GM12801 (cell line): ENCODE results near the gene WDR59.

Experiments
- TF ChIP-seq, protein P1 (sequence below): IDR thresholded peaks from one replicate; pipeline ENCODE4 v1.5.1; 2011; ENCODE audit warnings: control low read depth; ENCODE audit not compliant: insufficient read length; ENCODE audit errors: extremely low read depth

WDR59 gene

GRCh38 chr16:74825016-74825415 lies 159.9 kb downstream of the WDR59 start:
- TF ChIP-seq, protein P1, sequence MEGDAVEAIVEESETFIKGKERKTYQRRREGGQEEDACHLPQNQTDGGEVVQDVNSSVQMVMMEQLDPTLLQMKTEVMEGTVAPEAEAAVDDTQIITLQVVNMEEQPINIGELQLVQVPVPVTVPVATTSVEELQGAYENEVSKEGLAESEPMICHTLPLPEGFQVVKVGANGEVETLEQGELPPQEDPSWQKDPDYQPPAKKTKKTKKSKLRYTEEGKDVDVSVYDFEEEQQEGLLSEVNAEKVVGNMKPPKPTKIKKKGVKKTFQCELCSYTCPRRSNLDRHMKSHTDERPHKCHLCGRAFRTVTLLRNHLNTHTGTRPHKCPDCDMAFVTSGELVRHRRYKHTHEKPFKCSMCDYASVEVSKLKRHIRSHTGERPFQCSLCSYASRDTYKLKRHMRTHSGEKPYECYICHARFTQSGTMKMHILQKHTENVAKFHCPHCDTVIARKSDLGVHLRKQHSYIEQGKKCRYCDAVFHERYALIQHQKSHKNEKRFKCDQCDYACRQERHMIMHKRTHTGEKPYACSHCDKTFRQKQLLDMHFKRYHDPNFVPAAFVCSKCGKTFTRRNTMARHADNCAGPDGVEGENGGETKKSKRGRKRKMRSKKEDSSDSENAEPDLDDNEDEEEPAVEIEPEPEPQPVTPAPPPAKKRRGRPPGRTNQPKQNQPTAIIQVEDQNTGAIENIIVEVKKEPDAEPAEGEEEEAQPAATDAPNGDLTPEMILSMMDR, result no peak
